ENCODE measurements around the gene MS4A10.
"Not testable (repeated sequence)": the region's sequence is repeated elsewhere in the genome, so short reads cannot be mapped to it uniquely, and the experiment has no call there.

Gene MS4A10

DNA sequence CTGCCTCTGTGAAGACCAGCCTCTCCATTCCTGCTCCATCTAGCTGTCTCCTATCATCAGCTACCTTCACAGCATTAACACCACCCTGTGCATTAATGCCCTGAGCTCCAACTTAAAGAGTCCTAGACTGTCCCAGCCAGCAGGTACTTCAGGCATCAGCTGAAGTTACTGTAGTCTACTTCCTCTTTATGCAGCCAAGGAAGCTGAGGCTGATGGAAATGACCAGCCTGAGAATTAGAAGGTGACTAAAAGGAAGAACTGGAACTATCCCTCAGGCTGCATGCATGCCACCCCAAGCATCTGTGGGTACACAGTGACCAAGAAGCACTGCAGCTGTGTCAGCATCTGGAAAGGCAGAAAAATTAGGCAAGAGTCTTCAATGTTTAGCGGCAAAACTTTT, 28.2 kb downstream of the MS4A10 start:
- no peak for TF ChIP-seq CTCF (conservative IDR thresholded peaks at IDR 0.05)
- no peak for TF ChIP-seq ZFX (IDR thresholded peaks at IDR 0.05)
- H3K27ac ChIP-seq, result no peak overlapping the region

DNA sequence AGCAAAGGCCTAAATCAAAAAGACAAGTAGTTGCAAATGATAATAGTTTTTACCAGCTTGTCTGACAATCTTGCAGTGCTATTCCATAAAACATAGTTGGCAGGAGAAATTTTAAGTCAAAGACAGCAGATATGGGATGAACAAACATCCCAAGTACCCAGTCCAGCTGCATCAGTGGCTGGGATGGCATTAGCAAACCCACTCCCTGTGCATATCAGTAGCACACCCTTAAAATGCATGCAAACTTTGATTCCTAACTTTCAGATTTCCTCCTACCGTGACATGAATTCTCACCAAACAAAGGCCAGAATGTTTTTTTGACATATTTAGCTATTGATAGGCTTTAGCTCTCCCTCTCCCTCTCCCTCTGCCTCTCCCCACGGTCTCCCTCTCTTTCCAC, 29.0 kb downstream of the MS4A10 start:
- no peak for TF ChIP-seq CTCF (conservative IDR thresholded peaks at IDR 0.05)
- TF ChIP-seq ZFX (IDR thresholded peaks at IDR 0.05), result no peak
- no peak overlapping the region for H3K27ac ChIP-seq

DNA sequence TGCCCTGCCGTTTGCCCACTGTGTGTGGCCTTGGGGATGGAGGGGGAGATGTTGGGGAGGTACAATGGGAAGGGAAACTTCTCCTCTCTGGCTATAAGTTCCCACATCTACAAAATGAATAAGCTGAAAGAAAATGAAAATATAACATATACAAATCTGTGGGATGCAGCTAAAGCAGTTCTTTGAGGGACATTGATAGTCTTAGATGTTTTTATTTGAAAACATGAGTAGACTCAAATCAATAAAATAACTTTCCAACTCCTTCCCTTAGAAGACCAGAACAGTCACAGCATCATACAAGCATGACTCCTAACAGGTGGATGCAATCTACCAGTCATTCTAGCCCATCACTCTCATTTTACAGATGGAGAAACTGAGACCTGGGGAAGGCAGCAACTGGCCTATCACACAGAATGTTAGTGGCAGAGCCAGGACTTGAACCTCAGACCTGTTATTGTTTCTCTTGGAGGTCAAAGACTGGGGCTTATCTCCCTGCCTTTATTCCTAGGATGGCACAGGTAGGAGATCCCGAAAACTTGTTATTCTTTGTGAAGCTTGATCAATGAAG, 31.5 kb downstream of the MS4A10 start:
- no peak overlapping the region for H3K27ac ChIP-seq
- TF ChIP-seq CTCF (conservative IDR thresholded peaks at IDR 0.05), result no peak
- TF ChIP-seq ZFX (IDR thresholded peaks at IDR 0.05), result no peak

DNA sequence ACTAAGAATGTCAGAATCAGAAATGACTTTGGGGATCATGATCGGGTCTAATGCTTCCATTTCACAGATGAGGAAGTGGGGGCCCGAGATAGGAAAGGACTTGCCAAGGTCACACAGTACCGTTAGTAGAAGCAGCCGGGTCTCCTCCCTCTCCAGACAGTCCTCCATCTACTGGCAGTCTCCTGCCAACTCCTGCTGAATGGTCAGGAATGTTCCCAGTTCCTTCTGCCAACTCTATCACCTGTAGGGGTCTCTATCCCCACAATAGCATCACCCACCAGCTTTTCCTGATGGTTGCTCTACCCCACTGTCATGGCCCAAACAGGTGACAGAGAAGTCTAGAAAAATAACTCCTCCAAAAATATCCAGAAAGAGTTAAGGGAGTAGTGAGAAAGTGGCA, 32.9 kb downstream of the MS4A10 start:
- TF ChIP-seq CTCF (conservative IDR thresholded peaks at IDR 0.05) (no peak), ZFX (IDR thresholded peaks at IDR 0.05) (no peak)
- H3K27ac ChIP-seq, result no peak overlapping the region

DNA sequence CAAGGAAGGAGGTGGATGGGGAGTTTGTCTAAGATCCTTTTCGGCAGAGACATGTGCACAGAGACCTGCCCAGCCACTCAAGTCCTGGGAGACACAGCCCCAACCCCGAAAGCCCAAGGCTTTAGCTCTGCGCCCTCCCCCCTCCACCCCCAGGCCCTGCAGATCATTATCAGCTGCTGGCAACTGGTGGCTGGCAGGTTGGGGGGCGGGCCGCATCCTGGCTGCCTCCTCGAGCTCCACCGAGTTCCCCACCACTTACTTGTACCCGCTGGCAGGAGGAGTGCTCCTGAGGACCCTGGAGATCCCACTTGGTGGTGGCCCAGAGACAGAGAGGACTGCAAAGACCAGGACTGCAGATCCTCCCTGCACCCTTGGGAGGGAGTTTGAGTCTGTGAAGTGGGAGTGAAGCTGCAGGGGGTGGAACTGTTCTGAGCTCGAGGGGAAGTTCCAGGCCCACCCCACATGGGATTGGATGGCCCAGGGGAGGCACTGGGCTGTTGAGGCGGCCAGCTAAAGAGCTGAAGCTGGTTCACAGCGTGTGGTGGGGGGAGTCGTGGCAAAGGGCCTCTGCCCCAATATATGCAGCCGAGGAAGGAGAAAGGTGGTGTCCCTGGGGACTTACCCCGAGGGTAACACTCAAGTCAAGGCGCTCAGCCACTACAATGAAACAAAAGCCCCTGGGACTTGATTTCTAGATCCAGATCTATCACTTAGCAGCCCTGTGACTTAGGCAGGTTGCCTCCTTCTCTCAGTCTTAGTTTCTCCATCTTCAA, 36.9 kb downstream of the MS4A10 start:
- TF ChIP-seq ZFX (IDR thresholded peaks at IDR 0.05) (no peak), CTCF (conservative IDR thresholded peaks at IDR 0.05) (no peak)
- no peak overlapping the region for H3K27ac ChIP-seq

DNA sequence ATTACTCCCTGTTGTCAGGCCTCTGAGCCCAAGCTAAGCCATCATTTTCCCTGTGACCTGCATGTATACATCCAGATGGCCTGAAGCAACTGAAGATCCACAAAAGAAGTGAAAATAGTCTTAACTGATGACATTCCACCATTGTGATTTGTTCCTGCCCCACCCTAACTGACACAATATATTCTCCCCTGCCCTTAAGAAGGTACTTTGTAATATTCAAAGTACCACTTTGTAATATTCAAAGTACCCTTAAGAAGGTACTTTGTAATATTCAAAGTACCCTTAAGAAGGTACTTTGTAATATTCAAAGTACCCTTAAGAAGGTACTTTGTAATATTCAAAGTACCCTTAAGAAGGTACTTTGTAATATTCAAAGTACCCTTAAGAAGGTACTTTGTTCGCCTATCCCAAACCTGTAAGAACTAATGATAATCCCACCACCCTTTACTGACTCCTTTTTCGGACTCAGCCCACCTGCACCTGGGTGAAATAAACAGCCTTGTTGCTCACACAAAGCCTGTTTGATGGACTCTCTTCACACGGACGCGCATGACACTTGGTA, 38.7 kb downstream of the MS4A10 start:
- H3K27ac ChIP-seq, result not testable (repeated sequence)

DNA sequence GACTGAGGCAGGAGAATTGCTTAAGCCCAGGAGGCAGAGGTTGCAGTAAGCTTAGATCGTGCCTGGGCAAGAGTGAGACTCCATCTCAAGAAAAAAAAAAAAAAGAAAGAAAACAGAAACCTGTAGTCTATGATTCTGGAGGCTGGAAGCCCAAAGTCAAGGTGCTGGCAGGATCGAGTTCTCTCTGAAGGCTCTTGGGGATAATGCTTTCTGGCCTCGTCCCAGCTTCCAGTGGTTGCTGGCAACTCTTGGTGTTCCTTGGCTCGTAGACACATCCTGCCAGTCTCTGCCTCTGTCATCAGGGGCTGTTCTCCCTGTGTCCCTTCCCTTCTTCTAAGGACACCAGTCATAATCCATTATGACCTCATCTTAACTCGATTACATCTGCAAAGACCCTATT, 40.0 kb downstream of the MS4A10 start:
- H3K27ac ChIP-seq, result no peak overlapping the region
- TF ChIP-seq CTCF (conservative IDR thresholded peaks at IDR 0.05) (no peak), ZFX (IDR thresholded peaks at IDR 0.05) (no peak)

Data from C4-2B (cell line).